LNCaP clone FGC (cell line): ENCODE measurements around the gene DBF4B.
"Not testable (repeated sequence)": the region's sequence is repeated elsewhere in the genome, so short reads cannot be mapped to it uniquely, and the experiment has no call there.

ENCODE experiments used
- DNase-seq: peaks from one replicate; pipeline ENCODE4 v3.0.0-alpha.2; 2011; ENCODE audit warnings: low read depth
- H3K4me3 ChIP-seq: 2 replicates; pipeline ENCODE4 v1.5.1; 2011; ENCODE audit warnings: mild to moderate bottlenecking, low read depth, low read length, control low read depth
- CTCF ChIP-seq: IDR thresholded peaks from 2 replicates; pipeline ENCODE4 v1.5.1; 2012; ENCODE audit warnings: mild to moderate bottlenecking; ENCODE audit not compliant: control insufficient read depth, insufficient read depth; ENCODE audit errors: extremely low read depth

DBF4B gene

DNA sequence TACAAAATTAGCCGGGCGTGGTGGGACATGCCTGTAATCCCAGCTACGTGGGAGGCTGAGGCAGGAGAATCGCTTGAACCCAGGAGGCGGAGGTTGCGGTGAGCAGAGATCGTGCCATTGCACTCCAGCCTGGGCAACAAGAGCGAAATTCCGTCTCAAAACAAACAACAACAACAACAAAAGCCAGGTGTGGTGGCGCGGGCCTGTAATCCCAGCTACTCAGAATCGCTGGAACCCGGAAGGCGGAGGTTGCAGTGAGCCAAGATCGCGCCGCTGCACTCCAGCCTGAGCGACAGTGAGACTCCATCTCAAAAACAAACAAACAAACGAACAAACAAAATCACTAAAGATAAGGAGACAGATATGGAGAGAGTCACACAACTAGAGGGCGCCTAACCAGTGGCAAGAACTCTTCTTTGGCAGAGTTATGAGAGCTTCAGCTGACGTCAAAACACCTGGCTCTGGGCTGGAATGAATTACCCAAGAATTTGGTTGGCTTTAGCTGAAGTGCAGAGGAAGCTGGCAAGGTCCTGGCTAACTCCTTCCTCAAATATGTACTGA, 17.6 kb upstream of the DBF4B start:
- H3K4me3 ChIP-seq = peak overlapping the region; percentile 98
- DNase-seq = peak; percentile 91
- peak; percentile 44 for TF ChIP-seq CTCF

GRCh38 chr17:44693609-44694008, 14.9 kb upstream of the DBF4B start:
- no peak for DNase-seq
- no peak for TF ChIP-seq CTCF
- no peak overlapping the region for H3K4me3 ChIP-seq

DNA sequence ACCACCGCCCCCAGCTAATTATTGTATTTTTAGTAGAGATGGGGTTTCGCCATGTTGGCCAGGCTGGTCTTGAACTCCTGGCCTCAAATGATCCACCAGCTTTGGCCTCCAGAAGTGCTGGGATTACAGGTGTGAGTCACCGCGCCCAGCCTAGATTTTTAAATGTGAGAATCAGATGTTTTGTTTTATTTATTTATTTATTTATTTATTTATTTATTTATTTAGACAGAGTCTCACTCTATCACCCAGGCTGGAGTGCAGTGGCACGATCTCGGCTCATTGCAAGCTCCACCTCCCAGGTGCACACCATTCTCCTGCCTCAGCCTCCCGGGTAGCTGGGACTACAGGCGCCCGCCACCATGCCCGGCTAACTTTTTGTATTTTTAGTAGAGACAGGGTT, 8.2 kb upstream of the DBF4B start:
- not testable (repeated sequence) for DNase-seq, H3K4me3 ChIP-seq

- DNase-seq = no peak
These were observed 587 bp upstream of the DBF4B start for GRCh38 chr17:44707755-44708400.

DNA sequence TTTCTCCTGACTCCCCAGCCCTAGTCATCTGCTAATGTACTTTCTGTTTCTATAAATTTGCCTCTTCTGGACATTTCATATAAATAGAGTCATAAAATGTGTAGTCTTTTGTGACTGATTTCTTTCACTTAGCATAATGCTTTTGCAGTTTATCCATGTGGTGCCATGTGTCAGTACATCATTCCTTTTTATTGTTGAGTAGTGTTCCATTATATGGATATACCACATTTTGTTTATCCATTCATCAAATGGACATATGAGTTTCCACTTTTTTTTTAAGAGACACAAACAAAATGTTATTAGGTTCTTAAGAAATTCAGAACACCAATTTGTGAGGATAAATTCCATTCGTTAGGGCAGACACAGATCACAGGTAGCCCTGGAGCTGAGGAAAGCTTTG, 11.0 kb downstream of the DBF4B start:
- no peak for DNase-seq
- no peak overlapping the region for H3K4me3 ChIP-seq
- no peak for TF ChIP-seq CTCF

More at GRCh38 chr17:44707755-44708400, 587 bp upstream of the DBF4B start:
- peak overlapping the region; percentile 99 for H3K4me3 ChIP-seq
- no peak for TF ChIP-seq CTCF

- TF ChIP-seq CTCF = no peak
- H3K4me3 ChIP-seq = no peak overlapping the region
- no peak for DNase-seq
These were observed 13.8 kb downstream of the DBF4B start for GRCh38 chr17:44722254-44722653.

DNA sequence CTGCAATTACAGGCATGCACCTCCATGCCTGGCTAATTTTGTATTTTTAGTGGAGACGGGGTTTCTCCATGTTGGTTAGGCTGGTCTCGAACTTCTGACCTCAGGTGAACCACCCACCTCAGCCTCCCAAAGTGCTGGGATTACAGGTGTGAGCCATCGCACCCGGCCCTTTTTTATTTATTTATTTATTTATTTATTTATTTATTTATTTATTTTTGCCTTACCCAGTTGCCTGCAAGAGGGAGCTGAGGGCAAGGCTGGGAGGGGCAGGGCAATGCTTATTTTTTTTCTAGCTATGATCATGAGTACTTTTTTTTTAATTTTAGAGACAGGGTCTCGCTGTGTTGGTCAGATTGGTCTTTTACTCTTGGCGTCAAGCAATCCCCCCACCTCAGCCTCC, 17.7 kb downstream of the DBF4B start:
- not testable (repeated sequence) for DNase-seq, H3K4me3 ChIP-seq

DNA sequence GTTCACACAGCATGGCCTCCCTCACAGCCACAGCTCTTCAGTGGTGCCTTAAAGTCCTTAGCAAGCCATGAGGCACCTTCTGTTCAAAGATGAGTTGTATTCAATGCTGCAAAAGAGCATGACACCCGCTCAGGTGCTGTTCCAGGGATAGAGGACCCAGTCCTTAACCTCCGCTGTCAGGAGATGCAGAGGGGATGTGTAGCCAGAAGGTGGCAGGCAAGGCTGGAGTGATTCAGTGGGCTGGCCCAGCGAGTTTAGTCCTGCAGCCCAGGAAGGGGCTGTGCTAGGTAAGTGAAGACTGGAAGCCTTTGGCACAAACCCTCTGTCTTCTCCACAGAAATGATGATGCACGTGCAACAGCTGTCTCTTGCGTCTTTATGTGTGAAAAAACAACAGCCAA, 25.3 kb downstream of the DBF4B start:
- TF ChIP-seq CTCF = peak; percentile 46
- no peak for DNase-seq
- no peak overlapping the region for H3K4me3 ChIP-seq
